ENCODE results near the gene ELK3.
"Not testable (repeated sequence)": the region's sequence is repeated elsewhere in the genome, so short reads cannot be mapped to it uniquely, and the experiment has no call there.

ELK3 gene

GRCh38 chr12:96313606-96314005, 119.4 kb downstream of the ELK3 start:
- Histone ChIP-seq H3K9me3 (ENCODE audit: control insufficient read depth, low read length) (no peaks in the 10 kb centered on the region), H3K27me3 (ENCODE audit: control insufficient read depth, insufficient read depth, low read length) (no peaks in the 10 kb centered on the region), H3K4me1 (ENCODE audit: control insufficient read depth, insufficient read depth, low read length) (no peaks in the 10 kb centered on the region), H3K9ac (ENCODE audit: low read length) (no peak overlapping the region), H3K4me3 (ENCODE audit: low read length) (no peak overlapping the region), H3K36me3 (ENCODE audit: control insufficient read depth, insufficient read depth, low read length) (no peaks in the 10 kb centered on the region)

DNA sequence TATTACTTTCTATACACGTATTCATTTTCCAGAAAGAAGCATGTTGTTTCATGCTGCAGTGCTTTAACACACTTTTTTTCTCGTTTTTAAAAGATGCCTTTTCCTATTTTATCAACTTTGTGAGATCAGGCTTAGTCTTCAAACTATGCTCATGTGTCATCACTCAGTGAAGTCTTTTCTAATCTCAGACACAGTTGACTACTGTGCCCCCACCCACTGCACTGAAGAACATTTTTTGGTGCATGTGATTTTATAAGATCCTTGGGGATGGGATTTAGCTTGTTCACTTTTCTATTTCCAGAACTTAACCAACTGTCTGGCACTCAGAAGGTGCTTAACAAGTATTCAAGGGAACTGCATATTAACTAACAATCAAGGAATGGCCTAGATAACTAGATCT, 120.5 kb downstream of the ELK3 start:
- Histone ChIP-seq H3K4me1 (ENCODE audit: control insufficient read depth, insufficient read depth, low read length) (no peaks in the 10 kb centered on the region), H3K9ac (ENCODE audit: low read length) (no peak overlapping the region), H3K4me3 (ENCODE audit: low read length) (no peak overlapping the region), H3K9me3 (ENCODE audit: control insufficient read depth, low read length) (no peaks in the 10 kb centered on the region), H3K27me3 (ENCODE audit: control insufficient read depth, insufficient read depth, low read length) (no peaks in the 10 kb centered on the region), H3K36me3 (ENCODE audit: control insufficient read depth, insufficient read depth, low read length) (no peaks in the 10 kb centered on the region)

DNA sequence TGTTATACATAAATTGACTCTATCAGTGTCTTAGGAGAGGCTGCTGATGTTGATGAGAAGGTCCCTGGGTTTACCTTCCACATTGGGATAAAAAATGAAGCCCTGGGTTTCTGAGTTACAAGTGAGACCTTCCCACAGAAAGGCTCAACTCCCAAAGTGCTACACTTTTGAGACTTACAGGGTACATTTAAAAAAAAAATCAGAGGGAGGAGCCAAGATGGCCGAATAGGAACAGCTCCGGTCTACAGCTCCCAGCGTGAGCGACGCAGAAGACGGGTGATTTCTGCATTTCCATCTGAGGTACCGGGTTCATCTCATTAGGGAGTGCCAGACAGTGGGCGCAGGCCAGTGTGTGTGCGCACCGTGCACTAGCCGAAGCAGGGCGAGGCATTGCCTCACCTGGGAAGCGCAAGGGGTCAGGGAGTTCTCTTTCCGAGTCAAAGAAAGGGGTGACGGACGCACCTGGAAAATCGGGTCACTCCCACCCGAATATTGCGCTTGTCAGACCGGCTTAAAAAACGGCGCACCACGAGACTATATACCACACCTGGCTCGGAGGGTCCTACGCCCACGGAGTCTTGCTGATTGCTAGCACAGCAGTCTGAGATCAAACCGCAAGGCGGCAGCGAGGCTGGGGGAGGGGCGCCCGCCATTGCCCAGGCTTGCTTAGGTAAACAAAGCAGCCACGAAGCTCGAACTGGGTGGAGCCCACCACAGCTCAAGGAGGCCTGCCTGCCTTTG, 121.7 kb downstream of the ELK3 start:
- H3K36me3 ChIP-seq (ENCODE audit: control insufficient read depth, insufficient read depth, low read length); H3K27me3 ChIP-seq (ENCODE audit: control insufficient read depth, insufficient read depth, low read length); H3K4me3 ChIP-seq (ENCODE audit: low read length); H3K4me1 ChIP-seq (ENCODE audit: control insufficient read depth, insufficient read depth, low read length); H3K9me3 ChIP-seq (ENCODE audit: control insufficient read depth, low read length): not testable (repeated sequence)
- peak overlapping the region; percentile 47 for H3K9ac ChIP-seq (ENCODE audit: low read length)

DNA sequence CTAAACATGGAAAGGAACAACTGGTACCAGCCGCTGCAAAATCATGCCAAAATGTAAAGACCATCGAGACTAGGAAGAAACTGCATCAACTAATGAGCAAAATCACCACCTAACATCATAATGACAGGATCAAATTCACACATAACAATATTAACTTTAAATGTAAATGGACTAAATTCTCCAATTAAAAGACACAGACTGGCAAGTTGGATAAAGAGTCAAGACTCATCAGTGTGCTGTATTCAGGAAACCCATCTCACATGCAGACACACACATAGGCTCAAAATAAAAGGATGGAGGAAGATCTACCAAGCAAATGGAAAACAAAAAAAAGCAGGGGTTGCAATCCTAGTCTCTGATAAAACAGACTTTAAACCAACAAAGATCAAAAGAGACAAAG, 123.6 kb downstream of the ELK3 start:
- H3K9ac ChIP-seq (ENCODE audit: low read length); H3K27me3 ChIP-seq (ENCODE audit: control insufficient read depth, insufficient read depth, low read length); H3K4me3 ChIP-seq (ENCODE audit: low read length); H3K4me1 ChIP-seq (ENCODE audit: control insufficient read depth, insufficient read depth, low read length); H3K36me3 ChIP-seq (ENCODE audit: control insufficient read depth, insufficient read depth, low read length); H3K9me3 ChIP-seq (ENCODE audit: control insufficient read depth, low read length): not testable (repeated sequence)

Measured in mucosa of stomach (tissue), 1 donor.